GM12874 (cell line): ENCODE measurements around the gene NKIRAS1.

ENCODE experiments used
- CTCF ChIP-seq: IDR thresholded peaks from 2 replicates; pipeline ENCODE4 v1.5.1; 2011; ENCODE audit warnings: low read depth, mild to moderate bottlenecking, control low read depth, low read length, moderate library complexity; ENCODE audit not compliant: insufficient read depth

NKIRAS1 gene

DNA sequence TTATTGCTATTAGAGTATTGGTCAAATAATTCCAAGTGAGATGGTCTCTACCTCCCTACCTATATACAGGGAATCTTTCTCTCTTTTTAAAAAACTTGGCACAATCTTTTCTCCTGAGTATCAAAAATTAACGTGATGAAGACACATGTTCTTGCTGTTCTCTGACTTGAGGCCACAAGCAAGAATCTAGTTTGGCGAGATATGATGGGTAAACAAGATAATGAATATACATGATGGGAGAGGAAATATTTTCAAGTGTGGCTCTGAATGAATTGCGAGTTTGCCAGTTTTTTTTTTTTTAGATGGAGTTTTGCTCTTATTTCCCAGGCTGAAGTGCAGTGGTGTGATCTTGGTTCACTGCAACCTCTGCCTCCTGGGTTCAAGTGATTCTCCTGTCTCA is 39.9 kb upstream of the NKIRAS1 start:
- TF ChIP-seq CTCF = no peak

DNA sequence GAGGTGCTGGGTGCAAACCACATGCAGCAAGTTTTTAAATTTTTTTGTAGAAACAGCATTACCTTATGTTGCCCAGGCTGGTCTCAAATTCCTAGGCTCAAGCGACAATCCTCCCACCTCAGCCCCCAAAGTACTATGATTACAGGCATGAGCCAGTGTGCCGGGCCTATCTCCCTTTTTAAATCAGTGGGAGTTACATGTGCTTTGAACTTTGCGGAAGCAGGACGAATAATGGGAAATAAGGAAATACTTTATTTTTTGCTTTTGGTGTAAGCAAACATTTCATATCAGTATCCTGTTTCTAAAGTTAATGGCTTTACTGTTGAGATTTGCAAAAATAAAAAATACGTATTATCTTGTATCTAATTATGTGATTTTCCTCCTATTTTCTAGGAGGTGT is 37.4 kb upstream of the NKIRAS1 start:
- TF ChIP-seq CTCF = no peak

DNA sequence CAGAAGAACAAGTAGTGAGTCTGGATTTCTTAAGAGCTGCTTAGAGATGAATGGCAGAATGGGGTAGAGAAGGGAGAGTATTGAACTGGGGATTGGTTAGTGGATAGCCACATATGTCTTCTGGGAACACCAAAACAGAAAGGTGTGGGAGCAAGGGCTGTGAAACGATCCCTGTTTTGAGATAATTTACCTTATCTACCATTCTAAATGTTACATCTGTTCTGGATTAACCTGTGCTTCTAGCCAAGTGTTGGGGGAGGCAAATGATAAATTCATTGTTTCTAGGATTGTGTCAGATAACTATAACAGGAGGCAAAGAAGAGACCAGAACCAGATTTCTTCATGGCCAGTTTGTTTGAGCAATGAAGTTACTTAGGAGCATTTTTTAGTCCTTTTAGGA is 36.7 kb upstream of the NKIRAS1 start:
- no peak for TF ChIP-seq CTCF

GRCh38 chr3:23952646-23953045 is 35.9 kb upstream of the NKIRAS1 start:
- no peak for TF ChIP-seq CTCF

DNA sequence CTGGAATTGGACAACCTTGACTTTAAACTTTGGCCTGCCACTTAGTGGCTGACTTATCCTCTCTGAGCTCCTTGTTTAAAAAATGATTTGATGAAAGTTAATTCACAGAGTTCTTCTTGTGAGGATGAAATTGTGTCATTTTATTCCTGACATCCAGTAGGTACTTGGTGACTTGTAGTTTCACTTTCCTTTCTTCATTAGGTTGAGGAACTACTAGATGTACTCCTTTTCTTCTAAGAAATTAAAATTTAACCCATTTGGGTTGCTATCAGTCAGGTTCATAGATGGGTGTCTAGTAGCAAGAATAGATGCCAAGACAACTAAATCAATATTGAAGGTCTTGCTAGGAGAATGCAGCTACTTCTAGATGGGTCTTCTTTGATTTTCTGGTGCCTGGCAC is 33.5 kb upstream of the NKIRAS1 start:
- TF ChIP-seq CTCF = no peak

DNA sequence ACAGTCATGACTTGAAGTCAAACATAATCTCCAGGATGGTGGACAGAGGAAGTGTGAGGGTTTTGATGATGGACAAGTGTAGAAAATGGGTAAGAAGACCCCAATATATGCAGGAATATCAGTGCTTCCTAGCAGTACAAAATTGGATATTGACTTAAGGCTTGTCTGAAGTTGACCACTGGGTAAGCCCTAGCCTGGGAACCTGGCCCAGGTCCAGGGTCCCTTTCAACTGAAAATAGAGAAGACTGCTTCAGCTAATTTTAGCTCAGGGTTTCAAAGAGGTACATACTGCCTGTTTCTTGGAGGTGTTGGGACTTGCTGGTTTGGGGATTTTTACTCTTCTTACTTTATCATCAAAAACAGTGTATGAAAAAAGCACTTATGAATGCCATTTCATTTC is 33.0 kb upstream of the NKIRAS1 start:
- no peak for TF ChIP-seq CTCF

GRCh38 chr3:23948761-23949160 is 32.0 kb upstream of the NKIRAS1 start:
- no peak for TF ChIP-seq CTCF
